SU-DHL-6 (cell line): ENCODE measurements around the gene CELSR1.

Experiments
- H2AFZ ChIP-seq: fragments of 200-600 bp; sonication (generic); 2 replicates; pipeline ENCODE4 v1.6.1; 2014; ENCODE audit warnings: low read depth, mild to moderate bottlenecking, moderate library complexity, mixed read lengths, antibody characterized with exemption, low read length; ENCODE audit not compliant: severe bottlenecking
- H3F3A ChIP-seq: fragments of 200-600 bp; shearing (Covaris generic); 2 replicates; pipeline ENCODE4 v1.6.0; 2016; ENCODE audit warnings: antibody characterized with exemption, mild to moderate bottlenecking; ENCODE audit not compliant: insufficient read depth
- H3K27ac ChIP-seq: fragments of 200-600 bp; sonication (generic); 2 replicates; pipeline ENCODE4 v1.5.1; 2016; ENCODE audit warnings: low read depth, mild to moderate bottlenecking, low read length, moderate library complexity, mixed read lengths
- H3K27me3 ChIP-seq: fragments of 200-600 bp; sonication (generic), shearing (Covaris generic); 2 replicates; pipeline ENCODE4 v1.6.0; 2014; ENCODE audit warnings: mild to moderate bottlenecking, low read length
- H3K36me3 ChIP-seq: fragments of 200-600 bp; sonication (generic); 2 replicates; pipeline ENCODE4 v1.6.1; 2014; ENCODE audit warnings: mild to moderate bottlenecking, low read length, mixed read lengths
- H3K4me2 ChIP-seq: fragments of 300-600, 200-600 bp; shearing (Covaris generic), sonication (generic); 2 replicates; pipeline ENCODE4 v1.6.0; 2014; ENCODE audit warnings: low read length, low read depth, mild to moderate bottlenecking; ENCODE audit not compliant: poor library complexity, severe bottlenecking
- H3K4me3 ChIP-seq: fragments of 200-600 bp; sonication (generic); 2 replicates; pipeline ENCODE4 v1.5.1; 2014; ENCODE audit warnings: antibody characterized with exemption, low read length, mild to moderate bottlenecking, mixed read lengths; ENCODE audit not compliant: insufficient read depth, poor library complexity, severe bottlenecking
- H3K79me2 ChIP-seq: fragments of 200-600 bp; sonication (generic); 2 replicates; pipeline ENCODE4 v1.6.1; 2014; ENCODE audit warnings: mild to moderate bottlenecking, low read length, moderate library complexity; ENCODE audit not compliant: insufficient read depth
- H3K9ac ChIP-seq: fragments of 200-600 bp; sonication (generic); 2 replicates; pipeline ENCODE4 v1.7.0; 2014; ENCODE audit warnings: mild to moderate bottlenecking, low read length
- H3K9me2 ChIP-seq: fragments of 200-600 bp; sonication (generic); replicated peaks from 2 replicates; pipeline ENCODE4 v1.6.1; 2014; ENCODE audit warnings: low read length; ENCODE audit not compliant: insufficient read depth
- H3K9me3 ChIP-seq: fragments of 200-600 bp; sonication (generic); 2 replicates; pipeline ENCODE4 v1.6.1; 2014; ENCODE audit warnings: low read length, mixed read lengths; ENCODE audit not compliant: insufficient read depth
- H4K20me1 ChIP-seq: fragments of 200-600 bp; sonication (generic); 2 replicates; pipeline ENCODE4 v1.6.1; 2014; ENCODE audit warnings: low read depth, mild to moderate bottlenecking, antibody characterized with exemption, low read length, moderate library complexity, mixed read lengths
- CTCF ChIP-seq: fragments of 200-600 bp; sonication (generic); IDR thresholded peaks from one replicate; pipeline ENCODE4 v1.5.1; 2017; ENCODE audit warnings: antibody characterized with exemption, mild to moderate bottlenecking, low read length, moderate library complexity; ENCODE audit not compliant: insufficient read depth, poor library complexity, severe bottlenecking
- EZH2phosphoT487 ChIP-seq: fragments of 200-600 bp; sonication (generic), shearing (Covaris generic); conservative IDR thresholded peaks from 2 replicates; pipeline ENCODE4 v1.6.1; 2018; ENCODE audit warnings: mild to moderate bottlenecking, antibody characterized with exemption, low read length, moderate library complexity, mixed read lengths

The CELSR1 gene

GRCh38 chr22:46580940-46581537 lies 43.6 kb upstream of the CELSR1 start:
- no peak overlapping the region for H3K27ac ChIP-seq
- H3K36me3 ChIP-seq = no peaks in the 10 kb centered on the region
- H3K9me2 ChIP-seq = no peaks in the 10 kb centered on the region
- no peaks in the 10 kb centered on the region for H4K20me1 ChIP-seq
- H3K27me3 ChIP-seq = no peaks in the 10 kb centered on the region
- no peaks in the 10 kb centered on the region for H3K9me3 ChIP-seq
- H3K79me2 ChIP-seq = no peaks in the 10 kb centered on the region
- TF ChIP-seq EZH2phosphoT487 (no peak), CTCF (no peak)
- no peak overlapping the region for H3K4me3 ChIP-seq
- no peak overlapping the region for H2AFZ ChIP-seq
- no peaks in the 10 kb centered on the region for H3F3A ChIP-seq
- H3K4me2 ChIP-seq = no peak overlapping the region
- no peak overlapping the region for H3K9ac ChIP-seq

GRCh38 chr22:46579751-46580449 lies 42.5 kb upstream of the CELSR1 start:
- Histone ChIP-seq H4K20me1 (no peaks in the 10 kb centered on the region), H3K36me3 (no peaks in the 10 kb centered on the region), H2AFZ (no peak overlapping the region), H3K4me2 (no peak overlapping the region), H3K4me3 (no peak overlapping the region), H3K79me2 (no peaks in the 10 kb centered on the region), H3K9ac (no peak overlapping the region), H3F3A (no peaks in the 10 kb centered on the region), H3K27ac (no peak overlapping the region), H3K9me3 (no peaks in the 10 kb centered on the region), H3K9me2 (no peaks in the 10 kb centered on the region), H3K27me3 (no peaks in the 10 kb centered on the region)
- TF ChIP-seq CTCF = no peak
- TF ChIP-seq EZH2phosphoT487 = no peak

GRCh38 chr22:46578824-46579561 lies 41.6 kb upstream of the CELSR1 start:
- Histone ChIP-seq H3K4me2 (no peak overlapping the region), H4K20me1 (no peaks in the 10 kb centered on the region), H3K9ac (no peak overlapping the region), H3K27me3 (no peaks in the 10 kb centered on the region), H3K36me3 (no peaks in the 10 kb centered on the region), H3F3A (no peaks in the 10 kb centered on the region), H3K79me2 (no peaks in the 10 kb centered on the region), H2AFZ (no peak overlapping the region), H3K9me3 (no peaks in the 10 kb centered on the region), H3K9me2 (no peaks in the 10 kb centered on the region), H3K27ac (no peak overlapping the region), H3K4me3 (no peak overlapping the region)
- TF ChIP-seq CTCF = no peak
